HepG2 (cell line): Measurements from ENCODE around the gene LRRC45. TPM values are rescaled to one million over a fixed set of nuclear protein-coding genes. Genes with fewer than 3 reads are reported as not detected.

Source experiments
- AKAP8 ChIP-seq: sonication (generic); formaldehyde crosslinking; IDR thresholded peaks from 2 replicates; pipeline ENCODE4 v1.5.1; 2020; ENCODE audit warnings: mild to moderate bottlenecking, missing genetic modification reagents
- ESRRA ChIP-seq: sonication (generic); formaldehyde crosslinking; IDR thresholded peaks from 2 replicates; pipeline ENCODE4 v1.5.1; 2020; ENCODE audit warnings: mild to moderate bottlenecking, low read depth, missing genetic modification reagents
- FIP1L1 ChIP-seq: fragments of 200-400 bp; formaldehyde crosslinking; IDR thresholded peaks from 2 replicates; pipeline ENCODE4 v1.6.1; 2018; ENCODE audit warnings: low read depth, mild to moderate bottlenecking, low read length, moderate library complexity, borderline replicate concordance; ENCODE audit not compliant: insufficient read depth
- GTF2F1 ChIP-seq: fragments of 150-350 bp; IDR thresholded peaks from 2 replicates; pipeline ENCODE4 v1.6.1; 2014; ENCODE audit warnings: low read length
- KLF11 ChIP-seq: IDR thresholded peaks from 2 replicates; pipeline ENCODE4 v1.6.1; 2016; ENCODE audit warnings: missing compliant biosample characterization
- MATR3 ChIP-seq: sonication (generic); formaldehyde crosslinking; IDR thresholded peaks from 2 replicates; pipeline ENCODE4 v1.4.0; 2020; ENCODE audit warnings: missing genetic modification reagents
- NFKBIZ ChIP-seq: IDR thresholded peaks from 2 replicates; pipeline ENCODE4 v1.6.1; 2018; ENCODE audit warnings: missing genetic modification reagents, missing compliant biosample characterization
- RBM39 ChIP-seq: fragments of 200-400 bp; formaldehyde crosslinking; IDR thresholded peaks from one replicate; pipeline ENCODE4 v1.6.1; 2018; ENCODE audit warnings: antibody characterized with exemption, mild to moderate bottlenecking, low read depth, low read length; ENCODE audit not compliant: poor library complexity, severe bottlenecking
- TSC22D2 ChIP-seq: sonication (generic); formaldehyde crosslinking; IDR thresholded peaks from 2 replicates; pipeline ENCODE4 v1.5.1; 2020; ENCODE audit warnings: missing genetic modification reagents, mild to moderate bottlenecking, borderline replicate concordance
- ZFP62 ChIP-seq: sonication (generic); formaldehyde crosslinking; IDR thresholded peaks from 2 replicates; pipeline ENCODE4 v1.4.0; 2020; ENCODE audit warnings: missing genetic modification reagents
- ZNF12 ChIP-seq: sonication (generic); formaldehyde crosslinking; IDR thresholded peaks from 2 replicates; pipeline ENCODE4 v1.5.0; 2020; ENCODE audit warnings: missing genetic modification reagents
- ZNF121 ChIP-seq: sonication (generic); formaldehyde crosslinking; IDR thresholded peaks from 2 replicates; pipeline ENCODE4 v1.5.0; 2020; ENCODE audit warnings: mild to moderate bottlenecking, missing genetic modification reagents
- ZNF766 ChIP-seq: sonication (generic); formaldehyde crosslinking; IDR thresholded peaks from 2 replicates; pipeline ENCODE4 v1.5.0; 2020; ENCODE audit warnings: missing genetic modification reagents, borderline replicate concordance
- polyA plus RNA-seq, 8 experiments: library from polyadenylated mRNA; depleted of rRNA in 3 of 8; stranded (reverse) in 7 of 8; unstranded in 1 of 8; fragments of >200 nt; fragmentation: Illumina TruSeq in 4 of 8; extraction: Trizol in 4 of 8; gene quantifications; 2 replicates each; pipeline versions ENCODE4 v1.2.1 to v1.2.3, GENCODE V29; 2011 to 2016; ENCODE audit warnings: low read depth in 4 of 8, missing spikeins in 1 of 8, mixed read lengths in 1 of 8; ENCODE audit not compliant: insufficient read depth in 1 of 8
- total RNA-seq, 5 experiments: library from RNA; depleted of rRNA; stranded (reverse); fragments of >200 nt; fragmentation: Illumina TruSeq; extraction: Trizol; gene quantifications; 2 replicates each; pipeline ENCODE4 v1.2.3, GENCODE V29; 2016; ENCODE audit warnings: low read depth in 1 of 5
- TF ChIP-seq, protein P1 (sequence below): sonication (generic); formaldehyde crosslinking; IDR thresholded peaks from 2 replicates; pipeline ENCODE4 v1.5.1; 2020; ENCODE audit warnings: mild to moderate bottlenecking, missing genetic modification reagents
- TF ChIP-seq, protein P2 (sequence below): sonication (generic); formaldehyde crosslinking; conservative IDR thresholded peaks from 2 replicates; pipeline ENCODE4 v1.5.0; 2020; ENCODE audit warnings: missing genetic modification reagents
- TF ChIP-seq, protein P3 (sequence below): sonication (generic); formaldehyde crosslinking; IDR thresholded peaks from 2 replicates; pipeline ENCODE4 v1.5.0; 2020; ENCODE audit warnings: missing genetic modification reagents, mild to moderate bottlenecking, borderline replicate concordance
- TF ChIP-seq, protein P4 (sequence below): sonication (generic); formaldehyde crosslinking; IDR thresholded peaks from 2 replicates; pipeline ENCODE4 v1.4.0; 2020; ENCODE audit warnings: mild to moderate bottlenecking, low read depth, missing genetic modification reagents
- TF ChIP-seq, protein P5 (sequence below): sonication (generic); formaldehyde crosslinking; IDR thresholded peaks from 2 replicates; pipeline ENCODE4 v1.9.0; 2022; ENCODE audit warnings: missing genetic modification reagents, mild to moderate bottlenecking, borderline replicate concordance
- TF ChIP-seq, protein P6 (sequence below): sonication (generic); formaldehyde crosslinking; IDR thresholded peaks from 2 replicates; pipeline ENCODE4 v1.4.0; 2020; ENCODE audit warnings: mild to moderate bottlenecking, missing genetic modification reagents

The LRRC45 gene
- total and polyA plus RNA-seq, 2 of the 13 experiments (the other 11 are each of a cell fraction or from before 2014, with no cell fraction given) = 11.6 to 48.1 TPM

DNA sequence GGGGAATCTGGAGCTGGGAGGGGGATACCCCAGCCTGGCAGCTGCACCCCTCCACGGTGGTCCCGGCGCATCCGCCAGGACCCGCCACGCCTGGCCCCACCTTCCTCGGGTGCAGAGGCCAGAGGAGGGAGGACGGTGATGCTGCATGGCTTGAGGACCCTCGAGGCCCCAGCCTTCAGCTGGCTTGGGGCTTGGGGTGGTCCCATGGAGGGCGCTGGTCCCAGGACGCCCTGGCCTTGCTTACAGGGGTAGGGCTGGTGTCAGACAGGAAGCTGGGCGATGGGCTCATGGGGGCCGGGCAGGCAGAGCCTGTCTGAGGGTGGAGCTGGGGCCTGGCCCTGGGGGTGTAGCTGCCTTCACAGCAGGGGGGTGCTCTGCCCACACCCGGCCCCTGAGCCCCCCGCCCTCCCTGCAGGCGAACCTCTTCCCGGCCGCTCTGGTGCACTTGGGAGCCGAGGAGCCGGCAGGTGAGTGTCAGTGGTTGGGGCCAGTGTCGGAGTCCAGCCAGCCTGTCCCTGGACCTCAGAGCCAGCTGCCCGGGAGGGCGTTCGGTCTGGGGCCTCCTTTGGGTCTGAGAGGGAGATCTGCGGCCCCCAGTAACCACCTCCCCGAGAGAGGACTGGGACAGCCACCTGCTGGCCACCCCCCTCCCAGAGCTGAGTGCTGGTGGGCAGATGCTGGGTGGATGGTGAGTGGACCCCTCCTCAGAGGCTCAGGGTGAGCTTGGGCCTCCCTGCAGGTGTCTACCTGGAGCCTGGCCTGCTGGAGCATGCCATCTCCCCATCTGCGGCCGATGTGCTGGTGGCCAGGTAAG is 6.8 kb upstream of the LRRC45 start (continued):
- TF ChIP-seq, protein P1, sequence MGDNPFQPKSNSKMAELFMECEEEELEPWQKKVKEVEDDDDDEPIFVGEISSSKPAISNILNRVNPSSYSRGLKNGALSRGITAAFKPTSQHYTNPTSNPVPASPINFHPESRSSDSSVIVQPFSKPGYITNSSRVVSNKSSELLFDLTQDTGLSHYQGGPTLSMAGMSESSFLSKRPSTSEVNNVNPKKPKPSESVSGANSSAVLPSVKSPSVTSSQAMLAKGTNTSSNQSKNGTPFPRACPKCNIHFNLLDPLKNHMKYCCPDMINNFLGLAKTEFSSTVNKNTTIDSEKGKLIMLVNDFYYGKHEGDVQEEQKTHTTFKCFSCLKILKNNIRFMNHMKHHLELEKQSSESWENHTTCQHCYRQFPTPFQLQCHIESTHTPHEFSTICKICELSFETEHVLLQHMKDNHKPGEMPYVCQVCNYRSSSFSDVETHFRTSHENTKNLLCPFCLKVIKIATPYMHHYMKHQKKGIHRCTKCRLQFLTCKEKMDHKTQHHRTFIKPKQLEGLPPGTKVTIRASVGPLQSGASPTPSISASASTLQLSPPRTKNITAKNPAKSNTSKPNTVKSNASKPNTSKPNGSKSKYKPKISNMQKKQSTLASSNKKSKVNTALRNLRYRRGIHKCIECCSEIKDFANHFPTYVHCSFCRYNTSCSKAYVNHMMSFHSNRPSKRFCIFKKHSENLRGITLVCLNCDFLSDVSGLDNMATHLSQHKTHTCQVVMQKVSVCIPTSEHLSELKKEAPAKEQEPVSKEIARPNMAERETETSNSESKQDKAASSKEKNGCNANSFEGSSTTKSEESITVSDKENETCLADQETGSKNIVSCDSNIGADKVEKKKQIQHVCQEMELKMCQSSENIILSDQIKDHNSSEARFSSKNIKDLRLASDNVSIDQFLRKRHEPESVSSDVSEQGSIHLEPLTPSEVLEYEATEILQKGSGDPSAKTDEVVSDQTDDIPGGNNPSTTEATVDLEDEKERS = no peak
- TF ChIP-seq KLF11 (no peak), FIP1L1 (no peak), MATR3 (CRISPR knock-in tag) (0 out of 2 replicates have a peak, but pooled peaks have one; percentile 92), GTF2F1 (no peak), RBM39 (peak; percentile 59), ZNF766 (CRISPR knock-in tag) (no peak), ZNF121 (CRISPR knock-in tag) (no peak), NFKBIZ (CRISPR knock-in tag) (no peak), ZNF12 (peak; percentile 23; the same call in 1 of the 2 replicates), ZFP62 (CRISPR knock-in tag) (no peak), ESRRA (CRISPR knock-in tag) (no peak), TSC22D2 (no peak), AKAP8 (CRISPR knock-in tag) (peak; percentile 98)
- TF ChIP-seq, protein P2, sequence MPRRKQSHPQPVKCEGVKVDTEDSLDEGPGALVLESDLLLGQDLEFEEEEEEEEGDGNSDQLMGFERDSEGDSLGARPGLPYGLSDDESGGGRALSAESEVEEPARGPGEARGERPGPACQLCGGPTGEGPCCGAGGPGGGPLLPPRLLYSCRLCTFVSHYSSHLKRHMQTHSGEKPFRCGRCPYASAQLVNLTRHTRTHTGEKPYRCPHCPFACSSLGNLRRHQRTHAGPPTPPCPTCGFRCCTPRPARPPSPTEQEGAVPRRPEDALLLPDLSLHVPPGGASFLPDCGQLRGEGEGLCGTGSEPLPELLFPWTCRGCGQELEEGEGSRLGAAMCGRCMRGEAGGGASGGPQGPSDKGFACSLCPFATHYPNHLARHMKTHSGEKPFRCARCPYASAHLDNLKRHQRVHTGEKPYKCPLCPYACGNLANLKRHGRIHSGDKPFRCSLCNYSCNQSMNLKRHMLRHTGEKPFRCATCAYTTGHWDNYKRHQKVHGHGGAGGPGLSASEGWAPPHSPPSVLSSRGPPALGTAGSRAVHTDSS = 0 out of 2 replicates have a peak, but pooled peaks have one; percentile 42
- TF ChIP-seq, protein P3, sequence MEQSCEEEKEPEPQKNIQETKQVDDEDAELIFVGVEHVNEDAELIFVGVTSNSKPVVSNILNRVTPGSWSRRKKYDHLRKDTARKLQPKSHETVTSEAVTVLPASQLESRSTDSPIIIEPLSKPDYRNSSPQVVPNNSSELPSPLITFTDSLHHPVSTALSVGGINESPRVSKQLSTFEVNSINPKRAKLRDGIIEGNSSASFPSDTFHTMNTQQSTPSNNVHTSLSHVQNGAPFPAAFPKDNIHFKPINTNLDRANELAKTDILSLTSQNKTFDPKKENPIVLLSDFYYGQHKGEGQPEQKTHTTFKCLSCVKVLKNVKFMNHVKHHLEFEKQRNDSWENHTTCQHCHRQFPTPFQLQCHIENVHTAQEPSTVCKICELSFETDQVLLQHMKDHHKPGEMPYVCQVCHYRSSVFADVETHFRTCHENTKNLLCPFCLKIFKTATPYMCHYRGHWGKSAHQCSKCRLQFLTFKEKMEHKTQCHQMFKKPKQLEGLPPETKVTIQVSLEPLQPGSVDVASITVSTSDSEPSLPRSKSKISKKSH (CRISPR knock-in tag) = peak; percentile 5; the same call in 1 of the 2 replicates
- TF ChIP-seq, protein P4, sequence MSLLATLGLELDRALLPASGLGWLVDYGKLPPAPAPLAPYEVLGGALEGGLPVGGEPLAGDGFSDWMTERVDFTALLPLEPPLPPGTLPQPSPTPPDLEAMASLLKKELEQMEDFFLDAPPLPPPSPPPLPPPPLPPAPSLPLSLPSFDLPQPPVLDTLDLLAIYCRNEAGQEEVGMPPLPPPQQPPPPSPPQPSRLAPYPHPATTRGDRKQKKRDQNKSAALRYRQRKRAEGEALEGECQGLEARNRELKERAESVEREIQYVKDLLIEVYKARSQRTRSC (CRISPR knock-in tag) = no peak
- TF ChIP-seq, protein P5, sequence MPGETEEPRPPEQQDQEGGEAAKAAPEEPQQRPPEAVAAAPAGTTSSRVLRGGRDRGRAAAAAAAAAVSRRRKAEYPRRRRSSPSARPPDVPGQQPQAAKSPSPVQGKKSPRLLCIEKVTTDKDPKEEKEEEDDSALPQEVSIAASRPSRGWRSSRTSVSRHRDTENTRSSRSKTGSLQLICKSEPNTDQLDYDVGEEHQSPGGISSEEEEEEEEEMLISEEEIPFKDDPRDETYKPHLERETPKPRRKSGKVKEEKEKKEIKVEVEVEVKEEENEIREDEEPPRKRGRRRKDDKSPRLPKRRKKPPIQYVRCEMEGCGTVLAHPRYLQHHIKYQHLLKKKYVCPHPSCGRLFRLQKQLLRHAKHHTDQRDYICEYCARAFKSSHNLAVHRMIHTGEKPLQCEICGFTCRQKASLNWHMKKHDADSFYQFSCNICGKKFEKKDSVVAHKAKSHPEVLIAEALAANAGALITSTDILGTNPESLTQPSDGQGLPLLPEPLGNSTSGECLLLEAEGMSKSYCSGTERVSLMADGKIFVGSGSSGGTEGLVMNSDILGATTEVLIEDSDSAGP (CRISPR knock-in tag) = 0 out of 2 replicates have a peak, but pooled peaks have one; percentile 13
- TF ChIP-seq, protein P6, sequence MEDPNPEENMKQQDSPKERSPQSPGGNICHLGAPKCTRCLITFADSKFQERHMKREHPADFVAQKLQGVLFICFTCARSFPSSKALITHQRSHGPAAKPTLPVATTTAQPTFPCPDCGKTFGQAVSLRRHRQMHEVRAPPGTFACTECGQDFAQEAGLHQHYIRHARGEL (CRISPR knock-in tag) = no peak
